ENCODE data around the gene ACTA2. TPM values are rescaled to one million over a fixed set of nuclear protein-coding genes. Genes with fewer than 3 reads are reported as not detected.

Gene ACTA2
- total and polyA plus RNA-seq, 9 donors: 154 to 5,219 (median 777) TPM

DNA sequence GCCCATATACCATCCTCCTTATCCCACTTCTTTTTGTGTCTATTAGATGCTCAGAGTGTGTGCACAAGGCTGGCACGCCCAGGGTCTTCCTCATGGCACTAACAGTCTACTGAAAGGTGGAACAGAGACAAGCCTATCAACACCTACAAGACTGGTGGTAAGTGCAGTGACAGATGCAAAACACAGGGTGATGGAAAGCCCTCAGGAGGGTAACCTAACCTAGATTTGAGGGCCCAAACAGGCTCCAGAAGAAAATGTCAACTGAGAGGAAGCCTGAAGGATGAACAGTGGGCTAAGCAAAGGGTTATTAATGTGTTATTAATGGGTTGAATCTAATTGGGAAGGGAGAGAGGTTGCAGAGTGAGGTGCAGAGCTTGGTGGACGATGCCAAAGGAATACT, 36.9 kb upstream of the ACTA2 start:
- 36 to 44% (median 43%) methylated on average over 2 of the region's 2 CpGs for WGBS, 3 donors
- Histone ChIP-seq H3K9me3 (no peaks in the 10 kb centered on the region), H3K4me3 (peak overlapping the region; percentile 88), H3K27ac (peak overlapping the region; percentile 99 to 100), H3K4me1 (ENCODE audit: insufficient read depth) (peaks cover 6% of the 10 kb centered on the region), H3K27me3 (no peaks in the 10 kb centered on the region), H3K36me3 (no peaks in the 10 kb centered on the region)
- intact Hi-C loops (cut with DNase I): loop anchor here in 1 of 4 donors (5.0 kb wide), 1 partner anchor 52 kb away; no protein-coding TSS in a partner anchor
- no peak for TF ChIP-seq POLR2A (IDR thresholded peaks at IDR 0.05)
- TF ChIP-seq EP300 (IDR thresholded peaks at IDR 0.05): no peak
- no peak for TF ChIP-seq CTCF (IDR thresholded peaks at IDR 0.05)
- no peak for DNase-seq

GRCh38 chr10:88987840-88988239, 35.3 kb upstream of the ACTA2 start:
- H3K27me3 ChIP-seq: no peaks in the 10 kb centered on the region
- TF ChIP-seq EP300 (IDR thresholded peaks at IDR 0.05) (no peak), POLR2A (IDR thresholded peaks at IDR 0.05) (no peak), CTCF (IDR thresholded peaks at IDR 0.05) (no peak)
- H3K36me3 ChIP-seq: no peaks in the 10 kb centered on the region
- H3K4me1 ChIP-seq (ENCODE audit: insufficient read depth): peaks cover 6% of the 10 kb centered on the region
- no peak overlapping the region for H3K4me3 ChIP-seq
- H3K27ac ChIP-seq: peak overlapping the region in 1 of 2 donors; percentile 4
- intact Hi-C loops (cut with DNase I): loop anchor here in 2 of 4 donors (2.0 to 5.0 kb wide), 2 partner anchors 51 to 53 kb away; no protein-coding TSS in a partner anchor
- no peaks in the 10 kb centered on the region for H3K9me3 ChIP-seq
- DNase-seq: no peak
- 34 to 60% (median 37%) methylated on average over 2 of the region's 2 CpGs for WGBS, 3 donors

- Histone ChIP-seq H3K9me3 (no peaks in the 10 kb centered on the region), H3K27me3 (no peaks in the 10 kb centered on the region), H3K27ac (no peak overlapping the region), H3K36me3 (no peaks in the 10 kb centered on the region), H3K4me3 (no peak overlapping the region), H3K4me1 (ENCODE audit: insufficient read depth) (peaks cover 6% of the 10 kb centered on the region)
- intact Hi-C loops (cut with DNase I): loop anchor here in 2 of 4 donors (2.0 to 5.0 kb wide), 2 partner anchors 50 to 52 kb away; no protein-coding TSS in a partner anchor
- no peak for DNase-seq
- TF ChIP-seq EP300 (IDR thresholded peaks at IDR 0.05): no peak
- TF ChIP-seq CTCF (IDR thresholded peaks at IDR 0.05): no peak
- TF ChIP-seq POLR2A (IDR thresholded peaks at IDR 0.05): no peak
Observed at GRCh38 chr10:88987243-88987725, 34.7 kb upstream of the ACTA2 start.

DNA sequence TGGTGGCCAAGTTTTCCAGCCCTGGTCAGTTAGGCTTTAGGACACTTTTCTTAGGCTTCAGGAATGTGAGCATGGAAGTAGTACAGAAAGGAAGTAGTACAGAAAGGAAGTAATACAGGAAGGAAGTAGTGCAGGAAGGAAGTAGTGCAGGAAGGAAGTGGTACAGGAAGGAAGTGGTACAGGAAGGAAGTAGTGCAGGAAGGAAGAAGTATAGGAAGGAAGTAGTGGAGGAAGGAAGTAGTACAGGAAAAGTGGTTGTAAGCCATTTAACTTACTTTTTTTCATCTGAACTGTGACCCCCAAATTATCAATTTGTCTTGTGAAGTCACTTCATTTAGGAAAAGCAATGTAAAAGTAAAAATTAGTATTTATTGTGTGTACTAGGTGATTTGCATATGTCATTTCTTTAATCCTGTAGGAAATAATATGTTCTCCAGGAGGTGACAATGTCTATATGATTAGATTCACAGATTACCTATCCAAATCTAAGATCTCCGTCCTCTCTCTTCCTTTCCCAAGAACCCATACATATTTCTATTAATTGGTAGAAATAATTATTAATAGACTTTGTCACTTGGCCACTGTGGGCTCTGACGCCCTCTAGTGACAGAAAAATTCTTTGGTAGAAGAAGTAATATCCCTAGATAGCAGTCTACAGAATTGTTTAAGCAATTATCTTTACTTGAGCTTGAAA, 34.1 kb upstream of the ACTA2 start:
- peak in 2 of 5 donors; percentile 56 to 61 for DNase-seq

More for the DNA sequence above, 34.1 kb upstream of the ACTA2 start:
- Histone ChIP-seq H3K27me3 (no peaks in the 10 kb centered on the region), H3K9me3 (no peaks in the 10 kb centered on the region), H3K36me3 (no peaks in the 10 kb centered on the region), H3K4me1 (ENCODE audit: insufficient read depth) (peaks cover 6% of the 10 kb centered on the region), H3K4me3 (no peak overlapping the region), H3K27ac (no peak overlapping the region)
- intact Hi-C loops (cut with DNase I): loop anchor here in 2 of 4 donors (2.0 to 5.0 kb wide), 2 partner anchors 49 to 52 kb away; no protein-coding TSS in a partner anchor
- WGBS, 3 donors: 5 to 12% (median 12%) methylated on average over 2 of the region's 2 CpGs
- TF ChIP-seq EP300 (IDR thresholded peaks at IDR 0.05) (no peak), POLR2A (IDR thresholded peaks at IDR 0.05) (no peak), CTCF (IDR thresholded peaks at IDR 0.05) (peak; percentile 66 to 88 (median 84))
